ENCODE measurements around the gene DRC7.
A peak's percentile ranks its signal among the peaks of the same experiment; 100 is the strongest.
"Not testable (repeated sequence)": the region's sequence is repeated elsewhere in the genome, so short reads cannot be mapped to it uniquely, and the experiment has no call there.

The DRC7 gene

GRCh38 chr16:57658878-57659674, 35.5 kb upstream of the DRC7 start:
- DNase-seq (ENCODE audit: low read depth), result no peak

GRCh38 chr16:57660715-57661463, 33.7 kb upstream of the DRC7 start:
- DNase-seq (ENCODE audit: low read depth), result no peak

DNA sequence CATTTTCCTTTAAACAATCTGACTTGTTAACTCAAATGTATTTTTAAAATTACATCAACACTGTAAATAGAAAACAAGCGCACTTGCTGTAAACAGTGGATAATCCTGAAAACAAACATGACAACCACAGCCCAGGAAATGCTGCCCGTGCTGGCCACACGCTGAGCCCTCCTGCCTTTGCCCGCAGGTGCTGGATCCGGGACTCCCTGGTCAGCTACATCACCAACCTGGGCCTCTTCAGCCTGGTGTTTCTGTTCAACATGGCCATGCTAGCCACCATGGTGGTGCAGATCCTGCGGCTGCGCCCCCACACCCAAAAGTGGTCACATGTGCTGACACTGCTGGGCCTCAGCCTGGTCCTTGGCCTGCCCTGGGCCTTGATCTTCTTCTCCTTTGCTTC, 33.1 kb upstream of the DRC7 start:
- DNase-seq (ENCODE audit: low read depth), result no peak

GRCh38 chr16:57661936-57662906, 32.4 kb upstream of the DRC7 start:
- DNase-seq (ENCODE audit: low read depth), result no peak

- DNase-seq (ENCODE audit: low read depth), result no peak
These were observed 31.2 kb upstream of the DRC7 start for GRCh38 chr16:57663436-57663835.

DNA sequence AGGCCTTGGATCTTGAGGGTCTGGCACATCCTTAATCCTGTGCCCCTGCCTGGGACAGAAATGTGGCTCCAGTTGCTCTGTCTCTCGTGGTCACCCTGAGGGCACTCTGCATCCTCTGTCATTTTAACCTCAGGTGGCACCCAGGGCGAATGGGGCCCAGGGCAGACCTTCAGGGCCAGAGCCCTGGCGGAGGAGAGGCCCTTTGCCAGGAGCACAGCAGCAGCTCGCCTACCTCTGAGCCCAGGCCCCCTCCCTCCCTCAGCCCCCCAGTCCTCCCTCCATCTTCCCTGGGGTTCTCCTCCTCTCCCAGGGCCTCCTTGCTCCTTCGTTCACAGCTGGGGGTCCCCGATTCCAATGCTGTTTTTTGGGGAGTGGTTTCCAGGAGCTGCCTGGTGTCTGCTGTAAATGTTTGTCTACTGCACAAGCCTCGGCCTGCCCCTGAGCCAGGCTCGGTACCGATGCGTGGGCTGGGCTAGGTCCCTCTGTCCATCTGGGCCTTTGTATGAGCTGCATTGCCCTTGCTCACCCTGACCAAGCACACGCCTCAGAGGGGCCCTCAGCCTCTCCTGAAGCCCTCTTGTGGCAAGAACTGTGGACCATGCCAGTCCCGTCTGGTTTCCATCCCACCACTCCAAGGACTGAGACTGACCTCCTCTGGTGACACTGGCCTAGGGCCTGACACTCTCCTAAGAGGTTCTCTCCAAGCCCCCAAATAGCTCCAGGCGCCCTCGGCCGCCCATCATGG, 30.5 kb upstream of the DRC7 start:
- peak; percentile 20 for DNase-seq (ENCODE audit: low read depth)

GRCh38 chr16:57664662-57665025, 30.0 kb upstream of the DRC7 start:
- DNase-seq (ENCODE audit: low read depth), result no peak

GRCh38 chr16:57665541-57665940, 29.1 kb upstream of the DRC7 start:
- DNase-seq (ENCODE audit: low read depth), result no peak

DNA sequence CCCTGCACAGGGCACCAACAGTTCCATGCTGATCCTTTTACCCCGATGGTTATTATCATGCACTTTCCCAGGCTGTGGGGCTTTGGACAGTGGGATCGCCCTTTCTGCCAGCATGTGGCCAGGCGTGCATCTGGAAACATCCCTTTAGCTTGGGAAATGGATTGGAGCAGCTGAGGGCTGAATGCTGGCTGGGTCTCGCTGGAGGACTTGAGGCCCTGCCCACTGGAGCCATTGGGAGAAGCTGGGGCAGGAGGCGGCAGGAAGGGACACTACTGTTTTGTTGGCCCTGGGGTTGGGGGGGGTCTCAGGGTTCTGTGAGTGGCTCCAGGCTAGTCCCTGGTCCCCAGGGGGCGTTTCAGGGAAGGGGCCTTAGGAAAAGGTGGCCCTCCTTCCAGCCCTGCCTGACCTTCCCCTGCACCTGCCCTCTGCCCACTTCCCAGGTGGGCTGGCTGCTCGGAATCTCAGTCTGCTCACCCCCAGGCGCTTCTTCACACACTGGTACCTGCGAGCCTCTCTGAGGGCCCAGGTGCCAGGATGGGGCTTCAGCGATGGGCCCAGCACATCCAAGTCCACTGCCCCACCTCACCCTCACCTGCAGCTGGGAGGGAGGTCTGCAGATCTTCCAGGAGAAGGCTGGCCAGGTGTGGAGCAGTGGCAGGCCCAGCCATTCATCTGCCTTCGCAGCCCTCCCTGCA, 28.1 kb upstream of the DRC7 start:
- DNase-seq (ENCODE audit: low read depth), result no peak

- no peak for DNase-seq (ENCODE audit: low read depth)
These were observed 27.5 kb upstream of the DRC7 start for GRCh38 chr16:57667048-57667525.

GRCh38 chr16:57667526-57668262, 26.9 kb upstream of the DRC7 start:
- DNase-seq (ENCODE audit: low read depth), result peak; percentile 27

DNA sequence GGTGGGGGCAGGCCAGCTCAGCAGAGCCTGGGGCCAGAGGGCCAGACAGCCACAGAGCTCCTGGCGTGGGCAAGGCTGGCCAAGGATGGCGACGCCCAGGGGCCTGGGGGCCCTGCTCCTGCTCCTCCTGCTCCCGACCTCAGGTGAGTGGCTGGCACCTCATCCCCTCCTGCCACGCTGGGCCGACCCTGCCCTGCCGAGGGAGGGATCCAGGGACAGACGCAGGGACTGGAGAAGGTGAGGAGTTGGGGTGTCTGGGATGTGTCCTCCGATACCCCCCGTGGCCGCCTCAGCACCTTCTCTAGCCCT, 26.4 kb upstream of the DRC7 start, which contains the start of gene ADGRG3:
Gene ADGRG3, plus strand, starts transcription at position 44 of the 309 bp plus-strand sequence. Its CDS starts 42 bp downstream, at position 86.
- DNase-seq (ENCODE audit: low read depth), result no peak

DNA sequence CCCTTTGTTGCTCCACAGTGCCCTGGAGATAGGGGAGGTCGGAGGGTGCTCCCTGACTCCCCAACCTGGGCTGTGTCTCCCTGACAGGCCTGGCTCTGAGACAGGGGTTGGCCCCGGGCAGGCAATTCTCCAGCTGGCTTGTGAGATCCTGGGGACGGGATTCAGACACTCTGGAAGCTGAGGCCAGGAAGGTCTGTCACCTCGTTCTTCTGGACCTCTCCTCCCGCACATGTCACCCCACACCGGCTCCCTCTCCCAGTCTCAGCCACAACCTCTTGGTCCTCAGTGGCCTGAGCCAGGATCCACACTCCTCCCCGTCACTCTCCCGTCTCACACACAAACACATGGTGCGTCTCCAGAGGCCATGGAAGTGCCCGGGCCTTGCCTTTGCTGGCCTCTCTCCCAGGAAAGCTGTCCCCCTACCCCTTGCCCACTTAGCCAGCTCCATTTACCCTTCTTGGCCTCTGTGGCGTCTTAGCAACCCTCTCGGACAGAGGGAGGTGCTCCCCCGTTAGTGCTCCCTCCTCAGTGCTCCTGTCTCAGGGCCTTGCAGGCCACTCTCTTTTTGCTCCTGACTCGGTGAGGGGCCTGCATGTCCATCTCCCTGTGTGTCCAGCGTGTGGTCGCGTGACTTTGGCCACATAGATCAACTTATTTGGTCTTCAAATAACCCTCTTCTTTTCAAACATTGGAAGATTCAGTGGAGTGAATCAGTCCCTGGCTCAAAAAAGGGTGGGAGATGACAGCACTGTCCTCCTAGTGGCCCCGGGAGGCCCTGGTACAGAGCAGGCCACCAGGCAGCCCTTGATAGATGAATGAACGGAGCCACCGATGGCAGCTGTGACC, 25.8 kb upstream of the DRC7 start:
- no peak for DNase-seq (ENCODE audit: low read depth)

GRCh38 chr16:57669476-57670162, 25.0 kb upstream of the DRC7 start:
- no peak for DNase-seq (ENCODE audit: low read depth)

- DNase-seq (ENCODE audit: low read depth), result no peak
These were observed 24.4 kb upstream of the DRC7 start for GRCh38 chr16:57670196-57670595.

GRCh38 chr16:57671451-57671850, 23.2 kb upstream of the DRC7 start:
- not testable (repeated sequence) for DNase-seq (ENCODE audit: low read depth)

DNA sequence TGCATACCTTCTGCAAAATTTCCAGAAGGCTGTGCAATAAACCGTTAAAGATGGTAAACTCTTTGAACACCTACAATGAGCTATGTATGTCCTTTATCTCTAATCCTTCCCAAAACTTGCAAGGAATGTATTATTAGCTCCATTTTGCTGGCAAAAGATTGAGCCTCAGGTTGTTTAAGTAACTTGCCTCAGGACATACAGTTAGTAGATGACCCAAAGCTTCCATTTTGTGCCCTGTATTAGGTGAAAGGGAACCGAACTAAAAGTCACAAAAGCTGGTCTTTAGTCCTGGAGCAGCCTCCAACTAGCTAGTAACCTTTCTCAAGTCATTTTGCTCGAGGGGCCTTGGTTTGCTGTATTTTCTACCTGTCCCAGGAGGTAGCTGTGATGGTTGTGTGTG, 22.2 kb upstream of the DRC7 start:
- DNase-seq (ENCODE audit: low read depth), result no peak

DNA sequence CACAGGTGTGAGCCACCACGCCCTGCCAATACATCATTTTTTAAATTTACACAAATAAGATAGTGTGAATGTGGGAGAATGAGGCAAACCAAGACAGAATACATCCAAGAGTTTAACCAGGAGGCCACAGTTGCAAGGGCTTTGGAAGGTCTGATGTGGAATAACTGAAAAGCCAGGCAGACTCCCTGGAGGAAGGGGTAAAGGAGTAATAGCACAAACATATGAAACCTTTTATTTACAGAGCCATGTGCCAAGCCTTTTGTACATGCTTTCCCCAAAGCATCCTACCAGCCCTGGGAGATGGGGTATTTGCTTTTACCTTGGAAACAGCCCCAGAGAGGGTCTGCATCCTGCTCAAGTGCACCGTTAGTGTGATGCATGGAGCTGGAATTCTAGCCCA, 21.8 kb upstream of the DRC7 start:
- no peak for DNase-seq (ENCODE audit: low read depth)

Data from EH (cell line).